Measurements from ENCODE around the gene LDOC1.
"Not testable (repeated sequence)": the region's sequence is repeated elsewhere in the genome, so short reads cannot be mapped to it uniquely, and the experiment has no call there.

Gene LDOC1

DNA sequence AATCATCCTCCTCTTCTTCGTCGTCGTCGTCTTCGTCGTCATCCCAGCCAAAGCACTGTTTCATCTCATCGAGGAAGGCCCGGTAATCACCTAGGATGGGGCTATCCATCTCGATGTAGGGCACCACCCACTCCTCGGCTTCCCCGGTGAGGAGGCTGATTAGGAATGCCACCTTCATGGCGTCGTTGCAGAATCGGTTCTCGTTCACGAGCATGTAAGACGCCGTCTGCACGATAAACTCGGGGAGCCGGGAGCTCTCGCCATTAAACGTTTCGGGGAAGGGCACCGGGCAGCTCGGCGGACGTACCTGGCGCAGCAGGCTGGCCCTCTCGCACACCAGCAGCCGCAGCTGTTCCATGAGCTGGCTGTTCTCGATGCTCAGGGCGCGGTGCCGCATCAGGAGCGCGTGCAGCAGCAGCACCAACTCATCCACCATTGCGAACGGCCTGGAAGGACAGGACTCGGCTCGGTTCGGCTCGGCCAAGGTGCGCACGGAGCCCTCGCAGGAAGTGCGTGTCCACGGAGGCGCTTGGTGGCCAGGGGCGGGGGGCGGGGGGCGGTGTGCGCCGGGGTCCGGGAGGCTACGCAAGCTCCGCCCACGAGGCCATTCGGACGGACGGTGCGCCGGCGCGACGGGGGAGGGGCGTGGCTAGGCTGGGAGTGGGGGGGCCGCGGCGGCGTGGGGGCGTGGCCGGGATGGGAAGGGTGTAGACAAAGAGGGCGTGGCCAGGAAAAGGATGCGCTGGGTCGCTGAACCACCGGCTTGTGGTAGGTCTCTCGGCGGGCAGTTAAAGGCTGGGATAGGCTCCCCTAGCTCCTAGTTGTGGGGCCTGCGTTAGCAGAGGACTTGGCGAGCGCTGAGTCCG lies at the start of gene LDOC1:
TSS of gene LDOC1 (minus strand) at position 544 of the 866 bp plus-strand sequence. CDS start at position 436, 108 bp downstream.
- no peak for DNase-seq

GRCh38 chrX:141221611-141222010 lies 44.7 kb upstream of the LDOC1 start:
- no peak for DNase-seq

GRCh38 chrX:141220342-141221008 lies 43.5 kb upstream of the LDOC1 start:
- DNase-seq, result no peak

GRCh38 chrX:141214196-141214595 lies 37.3 kb upstream of the LDOC1 start:
- no peak for DNase-seq

GRCh38 chrX:141201962-141202361 lies 25.0 kb upstream of the LDOC1 start:
- DNase-seq, result no peak

GRCh38 chrX:141188573-141188972 lies 11.6 kb upstream of the LDOC1 start:
- DNase-seq, result not testable (repeated sequence)

DNA sequence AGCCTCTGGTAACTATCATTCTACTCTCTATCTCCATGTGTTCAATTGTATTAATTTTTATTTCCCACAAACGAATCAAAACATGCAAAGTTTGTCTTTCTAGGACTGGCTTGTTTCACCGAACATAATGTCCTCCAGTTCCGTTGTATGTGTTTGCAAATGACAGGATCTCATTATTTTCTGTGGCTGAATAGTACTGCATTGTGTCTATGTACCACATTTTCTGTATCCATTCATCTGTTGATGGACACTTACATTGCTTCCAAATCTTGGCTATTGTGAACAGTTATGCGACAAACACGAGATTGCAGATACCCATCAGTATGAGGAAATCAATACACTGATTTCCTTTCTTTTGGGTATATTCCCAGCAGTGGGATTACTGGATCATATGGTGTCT lies 8.4 kb upstream of the LDOC1 start:
- DNase-seq, result no peak

DNA sequence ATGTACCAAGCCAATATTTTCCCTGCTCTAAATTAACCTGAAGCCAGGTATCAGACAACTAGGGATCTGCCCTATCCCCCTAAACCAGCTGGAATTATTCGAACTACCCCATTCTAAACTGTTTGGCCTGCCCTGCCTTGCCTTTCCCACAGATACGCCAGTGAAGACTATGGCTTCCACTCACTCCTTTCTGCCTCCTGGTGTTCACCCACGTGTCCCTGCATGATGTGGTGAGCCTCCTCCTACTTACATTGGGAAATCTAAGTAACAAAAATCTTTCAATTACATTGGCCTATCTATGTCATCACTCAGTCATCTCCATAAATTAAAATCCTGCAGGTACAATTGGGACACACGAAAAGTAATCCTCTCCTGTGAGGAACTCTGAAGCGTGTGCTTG lies 6.1 kb upstream of the LDOC1 start:
- no peak for DNase-seq

DNA sequence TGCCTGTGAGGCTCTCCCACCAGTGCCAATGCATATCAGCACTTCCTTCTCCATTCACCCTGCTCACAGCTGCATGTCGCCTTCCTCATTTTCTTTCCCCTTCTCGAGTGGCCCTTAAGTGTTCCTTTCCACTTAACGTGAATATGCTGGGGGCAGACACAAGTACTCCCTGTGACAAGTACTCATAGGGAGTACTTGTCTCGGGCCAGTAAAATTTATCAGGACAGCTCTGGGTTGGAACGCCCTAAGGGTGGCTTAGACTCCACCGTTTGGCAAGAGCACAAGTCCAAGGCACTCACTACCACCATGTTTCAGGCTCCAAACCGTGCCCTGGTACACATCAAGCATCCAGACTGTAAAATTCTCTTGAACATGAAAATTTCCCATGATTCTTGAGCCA lies 3.9 kb upstream of the LDOC1 start:
- no peak for DNase-seq

DNA sequence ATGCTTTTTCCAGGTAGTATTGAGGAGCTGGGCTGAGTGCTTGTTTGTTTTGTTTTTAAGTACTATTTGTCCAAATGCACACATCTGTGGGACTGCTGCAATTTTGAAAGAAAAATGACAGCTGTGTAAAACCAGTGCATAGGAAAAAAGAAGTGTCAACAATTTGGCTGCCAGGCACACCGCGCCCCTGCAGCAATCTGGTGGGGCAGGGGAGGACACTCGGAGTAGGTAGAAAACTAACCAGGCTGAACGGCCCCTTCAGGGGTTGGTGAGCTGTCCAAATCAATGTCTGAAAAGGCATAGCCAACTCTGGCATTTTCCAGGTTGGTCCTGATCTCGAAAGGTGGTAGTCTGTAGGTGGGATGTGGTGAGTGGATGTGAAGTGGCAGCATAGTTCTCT lies 1.1 kb downstream of the LDOC1 start:
- no peak for DNase-seq

- DNase-seq, result no peak
Observed at GRCh38 chrX:141164406-141164805, 12.5 kb downstream of the LDOC1 start.

- DNase-seq, result no peak
Observed at GRCh38 chrX:141158084-141158483, 18.8 kb downstream of the LDOC1 start.

- not testable (repeated sequence) for DNase-seq
Observed at GRCh38 chrX:141155231-141155630, 21.7 kb downstream of the LDOC1 start.

- no peak for DNase-seq
Observed at GRCh38 chrX:141142946-141143345, 34.0 kb downstream of the LDOC1 start.

GRCh38 chrX:141133272-141133671 lies 43.7 kb downstream of the LDOC1 start:
- DNase-seq, result no peak

DNA sequence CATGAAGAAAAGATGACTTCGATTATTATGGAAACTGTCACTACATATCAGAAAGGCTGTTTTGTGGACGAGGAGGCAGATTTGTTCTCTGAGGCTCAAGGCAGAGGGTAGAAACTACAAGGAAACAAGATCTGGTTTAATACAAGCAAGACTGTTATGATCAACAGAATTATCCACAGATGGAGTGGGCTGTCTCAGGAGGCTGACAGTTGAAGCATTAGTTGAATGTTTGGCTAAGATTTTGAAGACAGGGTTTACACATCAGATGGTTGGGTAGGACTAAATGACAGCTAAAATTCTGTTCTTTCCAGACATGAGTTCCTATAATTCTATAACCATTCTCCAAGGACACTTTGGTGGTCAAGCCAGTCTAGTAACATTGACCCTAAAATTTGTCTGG lies 49.8 kb downstream of the LDOC1 start:
- DNase-seq, result no peak
